Thoracic aorta (tissue), 2 donors: ENCODE data around the gene NF1. TPM values are rescaled to one million over a fixed set of nuclear protein-coding genes. Genes with fewer than 3 reads are reported as not detected.

Source experiments
- ATAC-seq: fragments of 150-250 bp; one replicate; pipeline ENCODE4 v1.8.0; 2017; ENCODE audit warnings: low read depth; ENCODE audit not compliant: insufficient number of reproducible peaks, low FRiP score
- DNase-seq: peaks from one replicate; pipeline ENCODE4 v3.0.0-alpha.2; 2020; ENCODE audit warnings: low spot score
- H3K27ac ChIP-seq, 2 donors: fragments of 200-600 bp; sonication (generic); 1 replicate in 1 of 2; 2 replicates in 1 of 2; pipeline ENCODE4 v1.5.1; 2016; ENCODE audit warnings: mild to moderate bottlenecking in 2 of 2, moderate library complexity in 2 of 2
- H3K27me3 ChIP-seq: fragments of 200-600 bp; sonication (generic); replicated peaks from 2 replicates; pipeline ENCODE4 v1.6.0; 2016; ENCODE audit warnings: mild to moderate bottlenecking; ENCODE audit not compliant: insufficient read depth
- H3K36me3 ChIP-seq: fragments of 200-600 bp; sonication (generic); one replicate; pipeline ENCODE4 v1.5.1; 2016
- H3K4me1 ChIP-seq, 2 donors: fragments of 200-600 bp; sonication (generic); 1 replicate in 1 of 2; 2 replicates in 1 of 2; pipeline versions ENCODE4 v1.5.1 to v1.6.0; 2016; ENCODE audit warnings: low read depth in 2 of 2, mild to moderate bottlenecking in 1 of 2; ENCODE audit not compliant: control insufficient read depth in 1 of 2
- H3K4me3 ChIP-seq: fragments of 200-600 bp; sonication (generic); 2 replicates; pipeline ENCODE4 v1.5.1; 2016; ENCODE audit warnings: mild to moderate bottlenecking
- H3K9me3 ChIP-seq: fragments of 200-600 bp; sonication (generic); 2 replicates; pipeline ENCODE4 v1.5.1; 2016
- total RNA-seq, 2 donors: library from RNA; depleted of rRNA; stranded (reverse); fragments of >200 nt; gene quantifications; one replicate each; pipeline versions ENCODE4 v1.1.0 to v1.2.3, GENCODE V29; 2016
- TF ChIP-seq, protein P1 (sequence below): fragments of 200-600 bp; sonication (generic); IDR thresholded peaks from one replicate; pipeline ENCODE4 v1.5.1; 2019; ENCODE audit warnings: antibody characterized with exemption

The NF1 gene
- total RNA-seq, 2 donors from 2014 or later = 60.9 to 105 TPM

DNA sequence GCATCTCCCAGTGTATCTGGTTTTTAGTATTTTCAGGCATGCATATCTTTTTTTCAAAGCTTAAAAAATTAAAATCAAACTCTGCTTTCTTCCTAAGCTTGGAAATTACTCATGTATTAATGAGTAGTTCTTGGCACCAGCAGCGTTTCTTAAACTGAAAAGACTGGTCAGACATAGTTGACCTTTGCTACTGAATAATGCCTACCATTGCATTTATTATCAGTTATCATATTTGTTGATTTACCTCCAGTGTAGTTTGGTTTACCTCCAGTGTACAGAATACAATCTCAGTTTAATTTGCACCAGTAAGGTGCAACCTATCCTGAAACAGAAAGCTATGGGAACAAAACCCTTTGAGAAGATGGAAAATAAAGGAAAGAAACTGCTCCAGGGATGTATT, 261.2 kb downstream of the NF1 start:
- TF ChIP-seq, protein P1, sequence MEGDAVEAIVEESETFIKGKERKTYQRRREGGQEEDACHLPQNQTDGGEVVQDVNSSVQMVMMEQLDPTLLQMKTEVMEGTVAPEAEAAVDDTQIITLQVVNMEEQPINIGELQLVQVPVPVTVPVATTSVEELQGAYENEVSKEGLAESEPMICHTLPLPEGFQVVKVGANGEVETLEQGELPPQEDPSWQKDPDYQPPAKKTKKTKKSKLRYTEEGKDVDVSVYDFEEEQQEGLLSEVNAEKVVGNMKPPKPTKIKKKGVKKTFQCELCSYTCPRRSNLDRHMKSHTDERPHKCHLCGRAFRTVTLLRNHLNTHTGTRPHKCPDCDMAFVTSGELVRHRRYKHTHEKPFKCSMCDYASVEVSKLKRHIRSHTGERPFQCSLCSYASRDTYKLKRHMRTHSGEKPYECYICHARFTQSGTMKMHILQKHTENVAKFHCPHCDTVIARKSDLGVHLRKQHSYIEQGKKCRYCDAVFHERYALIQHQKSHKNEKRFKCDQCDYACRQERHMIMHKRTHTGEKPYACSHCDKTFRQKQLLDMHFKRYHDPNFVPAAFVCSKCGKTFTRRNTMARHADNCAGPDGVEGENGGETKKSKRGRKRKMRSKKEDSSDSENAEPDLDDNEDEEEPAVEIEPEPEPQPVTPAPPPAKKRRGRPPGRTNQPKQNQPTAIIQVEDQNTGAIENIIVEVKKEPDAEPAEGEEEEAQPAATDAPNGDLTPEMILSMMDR = no peak
- H3K27ac ChIP-seq = no peak overlapping the region
- no peak for ATAC-seq
- H3K4me1 ChIP-seq = no peaks in the 10 kb centered on the region
- no peak for DNase-seq
- no peak overlapping the region for H3K4me3 ChIP-seq
- H3K36me3 ChIP-seq = peaks cover 31% of the 10 kb centered on the region
- no peaks in the 10 kb centered on the region for H3K9me3 ChIP-seq
- H3K27me3 ChIP-seq = no peaks in the 10 kb centered on the region

DNA sequence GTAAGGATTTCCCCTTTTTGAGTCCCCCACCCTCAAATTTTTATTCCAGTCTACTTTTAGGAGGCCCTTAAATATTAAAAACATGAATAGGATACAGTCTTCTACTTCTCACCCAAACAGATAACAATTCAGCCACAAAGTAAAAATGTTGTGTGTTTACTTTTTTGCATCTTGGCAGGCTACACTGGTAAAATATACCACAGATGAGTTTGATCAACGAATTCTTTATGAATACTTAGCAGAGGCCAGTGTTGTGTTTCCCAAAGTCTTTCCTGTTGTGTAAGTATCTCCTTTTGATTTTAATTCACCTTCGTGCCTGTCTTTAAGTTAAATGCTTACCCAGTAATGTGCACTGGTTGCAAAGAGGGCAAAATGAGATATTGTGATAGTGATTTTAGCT, 262.3 kb downstream of the NF1 start:
- Histone ChIP-seq H3K4me1 (no peaks in the 10 kb centered on the region), H3K4me3 (no peak overlapping the region), H3K36me3 (peaks cover 24% of the 10 kb centered on the region), H3K27ac (no peak overlapping the region), H3K27me3 (no peaks in the 10 kb centered on the region), H3K9me3 (no peaks in the 10 kb centered on the region)
- TF ChIP-seq, protein P1 = no peak
- DNase-seq (no peak), ATAC-seq (no peak)

DNA sequence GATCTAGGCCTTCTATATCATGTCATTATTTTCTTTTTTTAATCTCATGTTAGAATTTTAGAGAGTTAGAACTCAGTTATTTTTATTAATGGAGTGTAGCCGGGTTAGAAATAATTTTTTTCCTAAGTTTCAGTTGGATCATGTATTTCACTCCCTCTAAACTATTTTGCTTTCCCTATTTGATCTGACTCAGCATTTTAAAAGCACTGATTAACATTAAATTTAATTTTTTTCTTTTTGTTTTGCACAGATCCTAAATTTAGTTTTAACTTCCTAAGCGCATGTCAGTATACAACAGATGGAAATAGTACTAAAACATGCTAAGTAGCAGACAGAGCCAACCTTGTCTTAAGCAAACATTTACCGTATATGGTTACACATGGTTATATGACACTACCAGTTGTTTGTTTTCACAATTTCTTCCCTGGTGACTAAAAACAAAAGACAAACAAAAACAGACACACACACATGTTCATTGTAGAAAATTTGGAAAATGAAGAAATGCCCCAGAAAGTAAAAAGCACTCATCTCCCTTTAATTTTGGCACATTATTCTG, 263.1 kb downstream of the NF1 start:
- Histone ChIP-seq H3K4me1 (no peaks in the 10 kb centered on the region), H3K36me3 (peaks cover 18% of the 10 kb centered on the region), H3K27ac (no peak overlapping the region), H3K9me3 (no peaks in the 10 kb centered on the region), H3K27me3 (no peaks in the 10 kb centered on the region), H3K4me3 (no peak overlapping the region)
- DNase-seq = no peak
- no peak for ATAC-seq
- TF ChIP-seq, protein P1 = no peak

DNA sequence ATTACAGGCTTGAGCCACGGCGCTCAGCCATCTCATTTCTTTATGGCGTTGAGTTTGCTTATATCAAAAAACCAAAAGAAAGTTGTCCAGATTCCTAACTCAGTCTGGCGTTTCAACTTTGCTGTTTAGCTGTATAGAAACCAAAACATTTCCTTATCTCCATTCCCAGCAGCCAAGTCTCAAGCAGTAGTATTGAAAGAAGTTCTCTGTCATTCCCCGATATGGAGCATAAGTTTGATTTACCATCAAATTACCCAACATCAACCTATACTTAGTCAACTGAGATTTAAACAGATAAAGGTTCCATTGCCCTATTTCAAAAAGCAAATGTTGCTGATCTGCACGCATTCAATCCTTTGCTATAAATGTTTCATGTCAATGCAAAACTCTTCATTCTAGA, 269.2 kb downstream of the NF1 start:
- Histone ChIP-seq H3K36me3 (peaks cover 10% of the 10 kb centered on the region), H3K27ac (no peak overlapping the region), H3K27me3 (no peaks in the 10 kb centered on the region), H3K9me3 (no peaks in the 10 kb centered on the region), H3K4me3 (no peak overlapping the region), H3K4me1 (no peaks in the 10 kb centered on the region)
- DNase-seq = no peak
- no peak for ATAC-seq
- TF ChIP-seq, protein P1 = no peak

DNA sequence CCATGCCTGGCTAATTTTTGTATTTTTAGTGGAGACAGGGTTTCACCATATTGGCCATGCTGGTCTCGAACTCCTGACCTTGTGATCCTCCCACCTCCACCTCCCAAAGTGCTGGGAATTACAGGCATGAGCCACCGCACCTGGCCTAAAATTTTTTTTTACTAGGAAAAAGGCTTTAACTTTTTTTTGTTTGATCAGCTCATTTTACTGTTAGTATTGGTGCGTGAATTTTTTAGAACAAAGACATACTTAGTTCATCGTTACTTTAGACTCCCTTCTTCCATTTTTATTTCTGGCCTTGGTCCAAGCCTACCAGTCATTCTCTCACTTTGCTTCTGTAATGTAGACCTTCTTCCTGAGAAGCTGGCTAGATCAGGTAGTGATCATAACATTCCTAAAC, 271.3 kb downstream of the NF1 start:
- Histone ChIP-seq H3K27me3 (no peaks in the 10 kb centered on the region), H3K27ac (no peak overlapping the region), H3K9me3 (no peaks in the 10 kb centered on the region), H3K4me1 (no peaks in the 10 kb centered on the region), H3K36me3 (peaks cover 3% of the 10 kb centered on the region), H3K4me3 (no peak overlapping the region)
- TF ChIP-seq, protein P1 = no peak
- DNase-seq (no peak), ATAC-seq (no peak)
